Measurements from ENCODE around the gene LRRFIP2.
"Not testable (repeated sequence)": the region's sequence is repeated elsewhere in the genome, so short reads cannot be mapped to it uniquely, and the experiment has no call there.

GRCh38 chr3:37146927-37147326 is 27.5 kb downstream of the LRRFIP2 start:
- not testable (repeated sequence) for TF ChIP-seq CTCF, POLR2A, EP300, POLR2AphosphoS5 (IDR thresholded peaks at IDR 0.05)

Measured in suprapubic skin (tissue), 4 donors.